ENCODE results near the gene NCLN.

GRCh38 chr19:3250675-3251074 is 64.9 kb downstream of the NCLN start:
- TF ChIP-seq, protein P1, sequence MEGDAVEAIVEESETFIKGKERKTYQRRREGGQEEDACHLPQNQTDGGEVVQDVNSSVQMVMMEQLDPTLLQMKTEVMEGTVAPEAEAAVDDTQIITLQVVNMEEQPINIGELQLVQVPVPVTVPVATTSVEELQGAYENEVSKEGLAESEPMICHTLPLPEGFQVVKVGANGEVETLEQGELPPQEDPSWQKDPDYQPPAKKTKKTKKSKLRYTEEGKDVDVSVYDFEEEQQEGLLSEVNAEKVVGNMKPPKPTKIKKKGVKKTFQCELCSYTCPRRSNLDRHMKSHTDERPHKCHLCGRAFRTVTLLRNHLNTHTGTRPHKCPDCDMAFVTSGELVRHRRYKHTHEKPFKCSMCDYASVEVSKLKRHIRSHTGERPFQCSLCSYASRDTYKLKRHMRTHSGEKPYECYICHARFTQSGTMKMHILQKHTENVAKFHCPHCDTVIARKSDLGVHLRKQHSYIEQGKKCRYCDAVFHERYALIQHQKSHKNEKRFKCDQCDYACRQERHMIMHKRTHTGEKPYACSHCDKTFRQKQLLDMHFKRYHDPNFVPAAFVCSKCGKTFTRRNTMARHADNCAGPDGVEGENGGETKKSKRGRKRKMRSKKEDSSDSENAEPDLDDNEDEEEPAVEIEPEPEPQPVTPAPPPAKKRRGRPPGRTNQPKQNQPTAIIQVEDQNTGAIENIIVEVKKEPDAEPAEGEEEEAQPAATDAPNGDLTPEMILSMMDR (IDR thresholded peaks at IDR 0.05): peak in 2 of 3 donors; percentile 9 to 31
- no peak for TF ChIP-seq POLR2AphosphoS5 (IDR thresholded peaks at IDR 0.05)
- no peak for TF ChIP-seq POLR2A (IDR thresholded peaks at IDR 0.05)
